Vagina (tissue), 2 donors: ENCODE measurements around the gene CYREN. TPM values are rescaled to one million over a fixed set of nuclear protein-coding genes. Genes with fewer than 3 reads are reported as not detected.
A peak's percentile ranks its signal among the peaks of the same experiment; 100 is the strongest.

Experiments used
- DNase-seq, 2 donors: peaks; one replicate each; pipeline ENCODE4 v3.0.0-alpha.2; 2017; ENCODE audit errors: extremely low spot score in 2 of 2
- H3K27ac ChIP-seq: fragments of 200-600 bp; sonication (generic); one replicate; pipeline ENCODE4 v1.5.1; 2019
- H3K27me3 ChIP-seq: fragments of 200-600 bp; sonication (generic); one replicate; pipeline ENCODE4 v1.5.1; 2019
- H3K36me3 ChIP-seq, 2 donors: fragments of 200-600 bp; sonication (generic); one replicate each; pipeline ENCODE4 v1.5.1; 2017 to 2019
- H3K4me1 ChIP-seq: fragments of 200-600 bp; sonication (generic); one replicate; pipeline ENCODE4 v1.5.1; 2019
- H3K4me3 ChIP-seq, 2 donors: fragments of 200-600 bp; sonication (generic); 1 replicate in 1 of 2; 2 replicates in 1 of 2; pipeline ENCODE4 v1.5.1; 2016 to 2019
- H3K9me3 ChIP-seq: fragments of 200-600 bp; sonication (generic); one replicate; pipeline ENCODE4 v1.5.1; 2019
- CTCF ChIP-seq, 3 experiments: fragments of 450-650 bp in 2 of 3; fragments of 200-600 bp in 1 of 3; sonication (generic) in 1 of 3; IDR thresholded peaks; one replicate each; pipeline ENCODE4 v1.5.1; 2017 to 2019; ENCODE audit warnings: antibody characterized with exemption in 3 of 3, mild to moderate bottlenecking in 2 of 3, moderate library complexity in 2 of 3
- POLR2A ChIP-seq, 2 donors: fragments of 450-650 bp; IDR thresholded peaks; one replicate each; pipeline ENCODE4 v1.6.1; 2017; ENCODE audit warnings: antibody characterized with exemption in 2 of 2, mild to moderate bottlenecking in 2 of 2, moderate library complexity in 2 of 2
- POLR2AphosphoS5 ChIP-seq, 2 donors: sonication (generic); formaldehyde crosslinking; IDR thresholded peaks; one replicate each; pipeline ENCODE4 v1.9.0; 2017; ENCODE audit warnings: antibody characterized with exemption in 2 of 2, mild to moderate bottlenecking in 2 of 2, low read depth in 1 of 2; ENCODE audit not compliant: insufficient read depth in 1 of 2
- intact Hi-C: fragments of 100-400 bp; cut with DNase I; formaldehyde crosslinking; loops from one replicate; pipeline ENCODE4 v1.15.1; 2023
- total RNA-seq: library from RNA; depleted of rRNA; stranded (reverse); fragments of >200 nt; gene quantifications from one replicate; pipeline ENCODE4 v1.2.3, GENCODE V29; 2016

The CYREN gene
- total RNA-seq, 1 donor from 2014 or later, result 33.4 TPM

- H3K4me3 ChIP-seq, result no peak overlapping the region
Measured at GRCh38 chr7:135207406-135208101, 37.0 kb upstream of the CYREN start.

GRCh38 chr7:135206941-135207391 lies 36.5 kb upstream of the CYREN start:
- Histone ChIP-seq H3K36me3 (peaks cover 0 to 12% of the 10 kb centered on the region in 2 donors), H3K27me3 (no peaks in the 10 kb centered on the region), H3K4me1 (peaks cover 48% of the 10 kb centered on the region), H3K9me3 (no peaks in the 10 kb centered on the region), H3K4me3 (no peak overlapping the region), H3K27ac (no peak overlapping the region)
- intact Hi-C loops, result no loop called here
- DNase-seq, result peak in 1 of 2 donors; percentile 77
- TF ChIP-seq POLR2A (IDR thresholded peaks at IDR 0.05), result no peak

More at GRCh38 chr7:135207406-135208101, 37.0 kb upstream of the CYREN start:
- intact Hi-C loops, result no loop called here
- no peak for TF ChIP-seq POLR2A (IDR thresholded peaks at IDR 0.05)
- Histone ChIP-seq H3K4me1 (peaks cover 48% of the 10 kb centered on the region), H3K9me3 (no peaks in the 10 kb centered on the region), H3K36me3 (peaks cover 0 to 6% of the 10 kb centered on the region in 2 donors), H3K27me3 (no peaks in the 10 kb centered on the region), H3K27ac (no peak overlapping the region)
- peak in 1 of 2 donors; percentile 72 for DNase-seq

DNA sequence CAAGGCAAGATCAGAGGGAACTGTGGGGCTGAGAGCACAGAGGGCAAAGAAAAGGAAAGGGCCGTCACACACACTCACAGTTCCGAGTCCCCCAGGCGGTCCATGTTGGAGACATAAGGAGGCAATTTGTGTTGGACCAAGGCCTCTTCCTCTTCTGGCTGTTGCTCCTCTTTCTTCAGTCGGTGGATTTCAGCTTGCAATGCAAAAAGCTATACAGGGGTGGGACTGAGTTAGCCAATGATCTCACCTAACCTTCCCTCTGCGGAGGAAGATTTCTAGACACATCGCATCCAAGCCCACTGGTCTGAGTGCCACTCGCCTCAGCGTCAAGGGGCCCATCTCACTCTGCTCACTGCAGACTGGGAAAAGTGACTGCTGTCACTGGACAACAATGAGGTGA lies 35.3 kb upstream of the CYREN start:
- peaks cover 0 to 22% of the 10 kb centered on the region in 2 donors for H3K36me3 ChIP-seq
- H3K27ac ChIP-seq, result no peak overlapping the region

DNA sequence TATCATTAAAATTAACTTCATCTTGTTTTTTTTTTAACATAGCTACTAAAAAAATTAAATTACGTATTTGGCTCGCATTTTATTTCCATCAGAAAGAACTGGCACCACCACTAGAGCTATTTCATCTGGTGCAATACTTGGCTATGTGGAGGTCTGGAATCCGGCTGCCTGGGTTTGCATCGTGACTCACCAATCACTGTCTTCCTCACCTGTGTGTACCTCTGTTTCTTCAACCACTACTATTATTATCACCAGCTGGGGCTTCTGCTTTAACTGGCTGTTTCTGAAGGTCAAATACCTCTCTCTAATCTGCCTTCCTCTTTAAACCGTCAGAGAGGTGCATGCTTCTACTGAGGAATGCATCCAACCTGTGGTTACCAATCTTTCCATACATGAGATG lies 34.4 kb upstream of the CYREN start:
- H3K4me3 ChIP-seq, result no peak overlapping the region
- H3K27ac ChIP-seq, result no peak overlapping the region
- no peaks in the 10 kb centered on the region for H3K27me3 ChIP-seq
- no peaks in the 10 kb centered on the region for H3K9me3 ChIP-seq
- peak in 1 of 2 donors; percentile 42 for DNase-seq
- peaks cover 0 to 29% of the 10 kb centered on the region in 2 donors for H3K36me3 ChIP-seq
- TF ChIP-seq POLR2AphosphoS5 (IDR thresholded peaks at IDR 0.05; ENCODE audit: insufficient read depth in 1 of 2, low read depth in 1 of 2) (no peak), POLR2A (IDR thresholded peaks at IDR 0.05) (no peak), CTCF (IDR thresholded peaks at IDR 0.05) (no peak)
- peaks cover 37% of the 10 kb centered on the region for H3K4me1 ChIP-seq
- intact Hi-C loops, result no loop called here

More for the DNA sequence above, 35.3 kb upstream of the CYREN start:
- intact Hi-C loops, result no loop called here
- TF ChIP-seq POLR2AphosphoS5 (IDR thresholded peaks at IDR 0.05; ENCODE audit: insufficient read depth in 1 of 2, low read depth in 1 of 2) (no peak), CTCF (IDR thresholded peaks at IDR 0.05) (no peak), POLR2A (IDR thresholded peaks at IDR 0.05) (no peak)
- no peaks in the 10 kb centered on the region for H3K9me3 ChIP-seq
- peaks cover 47% of the 10 kb centered on the region for H3K4me1 ChIP-seq
- no peaks in the 10 kb centered on the region for H3K27me3 ChIP-seq
- peak in 1 of 2 donors; percentile 77 for DNase-seq
- no peak overlapping the region for H3K4me3 ChIP-seq

- Histone ChIP-seq H3K9me3 (no peaks in the 10 kb centered on the region), H3K27ac (no peak overlapping the region), H3K36me3 (peaks cover 0 to 34% of the 10 kb centered on the region in 2 donors), H3K4me3 (no peak overlapping the region), H3K27me3 (no peaks in the 10 kb centered on the region), H3K4me1 (peaks cover 32% of the 10 kb centered on the region)
- DNase-seq, result peak in 1 of 2 donors; percentile 81
- intact Hi-C loops, result no loop called here
- TF ChIP-seq CTCF (IDR thresholded peaks at IDR 0.05) (no peak), POLR2A (IDR thresholded peaks at IDR 0.05) (no peak), POLR2AphosphoS5 (IDR thresholded peaks at IDR 0.05; ENCODE audit: insufficient read depth in 1 of 2, low read depth in 1 of 2) (no peak)
Measured at GRCh38 chr7:135204341-135204749, 33.8 kb upstream of the CYREN start.

DNA sequence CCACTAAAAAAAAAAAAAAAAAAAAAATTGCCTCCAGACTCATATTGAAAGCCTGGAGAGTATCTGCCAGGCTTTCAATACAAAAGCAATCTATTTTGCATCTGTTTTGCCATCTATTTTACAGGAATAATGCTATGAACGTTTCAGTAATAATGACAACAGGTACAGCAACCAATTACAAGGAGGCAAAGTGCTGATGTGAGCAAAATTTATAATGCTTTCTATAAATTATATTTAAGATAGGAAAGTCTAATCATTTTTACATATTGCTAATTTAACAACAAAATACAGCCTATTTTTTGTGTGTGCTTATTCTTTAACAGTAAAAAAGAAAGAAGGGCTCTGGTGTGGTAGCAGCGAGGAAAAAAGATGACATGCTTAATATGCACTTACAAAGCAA lies 30.8 kb upstream of the CYREN start:
- no peak overlapping the region for H3K27ac ChIP-seq
- TF ChIP-seq POLR2AphosphoS5 (IDR thresholded peaks at IDR 0.05; ENCODE audit: insufficient read depth in 1 of 2, low read depth in 1 of 2), result no peak
- intact Hi-C loops, result no loop called here
- no peak for DNase-seq
- H3K9me3 ChIP-seq, result no peaks in the 10 kb centered on the region
- H3K27me3 ChIP-seq, result no peaks in the 10 kb centered on the region
- peaks cover 10% of the 10 kb centered on the region for H3K4me1 ChIP-seq
- peaks cover 0 to 61% of the 10 kb centered on the region in 2 donors for H3K36me3 ChIP-seq
- no peak overlapping the region for H3K4me3 ChIP-seq
